BJ (cell line): Measurements from ENCODE around the gene CALHM1. TPM values are rescaled to one million over a fixed set of nuclear protein-coding genes. Genes with fewer than 3 reads are reported as not detected.
"Not testable (repeated sequence)": the region's sequence is repeated elsewhere in the genome, so short reads cannot be mapped to it uniquely, and the experiment has no call there.

Experiments used
- CTCF ChIA-PET: fragments of 350-600 bp; formaldehyde crosslinking; extraction: SDS; loops from one replicate; lab custom pipeline; 2021; ENCODE audit warnings: antibody characterized with exemption, inconsistent platforms; lab: Yijun Ruan, JAX
- POLR2A ChIA-PET: fragments of 300-600 bp; sonication (Branson Sonifier 250); formaldehyde crosslinking; extraction: SDS; loops from one replicate; lab custom pipeline; 2021; ENCODE audit warnings: antibody characterized with exemption; lab: Charles Lee
- DNase-seq: peaks from one replicate; pipeline ENCODE4 v3.0.0-alpha.2; 2011; ENCODE audit warnings: low read depth
- H3K27me3 ChIP-seq: 2 replicates; pipeline ENCODE4 v1.6.0; 2011; ENCODE audit warnings: low read length; ENCODE audit not compliant: control insufficient read depth, insufficient read depth
- H3K36me3 ChIP-seq: 2 replicates; pipeline ENCODE4 v1.5.1; 2011; ENCODE audit warnings: low read length; ENCODE audit not compliant: control insufficient read depth, insufficient read depth
- H3K4me3 ChIP-seq: 2 replicates; pipeline ENCODE4 v1.5.1; 2011; ENCODE audit warnings: low read depth, mild to moderate bottlenecking, control low read depth, low read length
- CTCF ChIP-seq: IDR thresholded peaks from 2 replicates; pipeline ENCODE4 v1.5.1; 2011; ENCODE audit warnings: low read depth, mild to moderate bottlenecking, control low read depth, inconsistent platforms, low read length, moderate library complexity; ENCODE audit not compliant: insufficient read depth
- polyA plus RNA-seq: library from polyadenylated mRNA; depleted of rRNA; stranded (reverse); fragments of >200 nt; gene quantifications from 2 replicates; pipeline ENCODE4 v1.2.3, GENCODE V29; 2011

CALHM1 gene
- polyA plus RNA-seq, 1 experiment, result not detected

GRCh38 chr10:103492655-103493261, 34.1 kb upstream of the CALHM1 start:
- CTCF ChIA-PET, result interaction anchor here (0.6 to 5.5 kb wide), 13 partner anchors 9 to 99 kb away, joined by 3 to 39 read pairs (median 3); partner anchors contain the start of gene ATP5MK
- POLR2A ChIA-PET, result no interaction called here
- TF ChIP-seq CTCF, result no peak
- Histone ChIP-seq H3K27me3 (peaks cover 19% of the 10 kb centered on the region), H3K4me3 (no peak overlapping the region), H3K36me3 (no peaks in the 10 kb centered on the region)
- no peak for DNase-seq

- POLR2A ChIA-PET, result no interaction called here
- CTCF ChIA-PET, result interaction anchor here (0.6 to 5.5 kb wide), 15 partner anchors 9 to 365 kb away, joined by 3 to 39 read pairs (median 3); partner anchors contain the start of gene ATP5MK
- TF ChIP-seq CTCF, result no peak
Observed at GRCh38 chr10:103491729-103492364, 33.1 kb upstream of the CALHM1 start.

GRCh38 chr10:103490986-103491314, 32.2 kb upstream of the CALHM1 start:
- H3K4me3 ChIP-seq, result no peak overlapping the region
- CTCF ChIA-PET, result interaction anchor here (0.7 to 5.5 kb wide), 9 partner anchors 10 to 195 kb away, joined by 3 to 39 read pairs (median 5); no protein-coding TSS in a partner anchor
- no peak for TF ChIP-seq CTCF
- POLR2A ChIA-PET, result interaction anchor here (0.7 kb wide), 1 partner anchor 656 kb away, joined by 3 read pairs; no protein-coding TSS in a partner anchor
- no peaks in the 10 kb centered on the region for H3K36me3 ChIP-seq
- no peak for DNase-seq
- peaks cover 12% of the 10 kb centered on the region for H3K27me3 ChIP-seq

More at GRCh38 chr10:103491729-103492364, 33.1 kb upstream of the CALHM1 start:
- H3K4me3 ChIP-seq, result no peak overlapping the region
- peaks cover 14% of the 10 kb centered on the region for H3K27me3 ChIP-seq
- DNase-seq, result peak; percentile 97
- no peaks in the 10 kb centered on the region for H3K36me3 ChIP-seq

GRCh38 chr10:103487410-103487708, 28.7 kb upstream of the CALHM1 start:
- no peak for DNase-seq
- CTCF ChIA-PET, result no interaction called here
- H3K36me3 ChIP-seq, result no peaks in the 10 kb centered on the region
- TF ChIP-seq CTCF, result no peak
- POLR2A ChIA-PET, result no interaction called here
- H3K27me3 ChIP-seq, result no peaks in the 10 kb centered on the region
- no peak overlapping the region for H3K4me3 ChIP-seq

GRCh38 chr10:103486635-103487409, 28.1 kb upstream of the CALHM1 start:
- CTCF ChIA-PET, result interaction anchor here (0.6 to 4.9 kb wide), 12 partner anchors 8 to 935 kb away, joined by 3 to 93 read pairs (median 6); partner anchors contain the start of genes CALHM2, NEURL1 and TAF5
- POLR2A ChIA-PET, H3K4me3 ChIP-seq, H3K36me3 ChIP-seq, DNase-seq, H3K27me3 ChIP-seq: not testable (repeated sequence)
